NCI-H187 treated with DMSO at 0.1 percent for 48 hours (cell line): ENCODE measurements around the gene LRP3.
"Not testable (repeated sequence)": the region's sequence is repeated elsewhere in the genome, so short reads cannot be mapped to it uniquely, and the experiment has no call there.

Experiments
- DNase-seq: peaks from one replicate; lab custom pipeline; 2025; lab: John Stamatoyannopoulos, UW

LRP3 gene

GRCh38 chr19:33217881-33218280 is 23.8 kb downstream of the LRP3 start:
- DNase-seq: no peak

DNA sequence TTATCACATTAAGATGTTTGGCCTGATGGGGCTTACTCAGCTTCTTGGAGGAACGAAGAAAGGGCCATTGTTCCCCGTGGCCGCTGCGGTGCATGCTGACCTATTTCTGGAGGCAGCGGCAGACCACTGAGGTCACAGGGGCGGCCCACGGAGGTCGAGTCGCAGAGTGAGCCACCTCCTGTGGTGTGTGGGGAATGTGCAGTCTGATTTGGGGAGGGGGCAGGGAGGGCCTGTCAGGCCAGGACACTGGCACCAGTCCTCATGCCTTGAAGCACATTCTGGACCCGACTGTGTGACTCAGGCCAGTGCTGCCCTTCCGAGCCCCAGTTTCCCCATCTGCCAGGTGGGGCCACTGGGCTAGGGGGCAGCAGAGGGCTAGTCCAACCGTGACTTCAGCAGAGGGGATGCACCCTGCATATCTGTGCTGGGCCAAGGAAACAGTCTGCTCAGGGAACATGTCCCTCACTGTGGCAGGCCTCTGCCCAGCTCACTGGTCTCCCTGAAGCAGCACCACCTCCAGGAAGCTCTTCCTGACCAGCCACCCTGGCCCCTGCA is 25.2 kb downstream of the LRP3 start:
- no peak for DNase-seq

DNA sequence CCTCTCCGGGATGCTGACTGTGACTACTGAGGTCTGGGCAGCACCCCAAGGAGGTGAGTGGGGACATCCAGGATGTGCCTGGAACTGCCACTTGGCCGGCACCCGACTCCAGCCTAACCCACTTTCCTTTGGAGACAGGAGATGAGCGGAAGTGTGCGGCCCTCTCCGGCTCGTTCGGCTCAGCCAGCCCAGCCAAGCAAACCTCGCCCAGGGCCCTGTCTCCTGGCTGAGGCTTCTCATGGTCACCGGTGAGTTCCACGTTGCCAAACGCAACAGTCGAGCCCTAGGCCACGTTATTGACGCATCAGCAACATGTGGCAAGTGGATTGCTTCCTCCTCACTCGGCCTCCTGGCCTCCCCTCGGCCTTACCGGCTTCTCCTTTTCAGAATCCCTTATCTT is 26.0 kb downstream of the LRP3 start:
- DNase-seq: no peak

GRCh38 chr19:33220735-33221134 is 26.6 kb downstream of the LRP3 start:
- no peak for DNase-seq

DNA sequence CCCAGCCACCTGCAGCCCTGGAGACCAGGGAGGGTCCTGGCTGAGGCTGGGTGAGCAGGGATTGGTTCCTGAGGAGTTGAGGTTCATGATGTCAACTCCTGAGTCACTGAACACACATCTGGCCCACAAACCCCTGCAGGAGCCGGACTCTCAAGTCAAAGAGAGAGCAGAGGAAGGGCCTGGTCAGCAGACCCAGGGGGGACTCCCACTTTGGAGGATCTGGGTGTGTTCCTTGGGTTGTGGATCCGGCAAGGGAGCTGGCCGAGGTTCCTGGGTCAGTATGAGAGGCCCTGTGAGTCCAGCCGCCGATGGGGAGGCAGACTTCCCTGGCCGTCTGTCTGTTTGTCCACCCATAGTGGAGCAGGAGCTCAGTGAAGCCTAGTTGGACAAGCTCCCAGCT is 27.5 kb downstream of the LRP3 start:
- no peak for DNase-seq

DNA sequence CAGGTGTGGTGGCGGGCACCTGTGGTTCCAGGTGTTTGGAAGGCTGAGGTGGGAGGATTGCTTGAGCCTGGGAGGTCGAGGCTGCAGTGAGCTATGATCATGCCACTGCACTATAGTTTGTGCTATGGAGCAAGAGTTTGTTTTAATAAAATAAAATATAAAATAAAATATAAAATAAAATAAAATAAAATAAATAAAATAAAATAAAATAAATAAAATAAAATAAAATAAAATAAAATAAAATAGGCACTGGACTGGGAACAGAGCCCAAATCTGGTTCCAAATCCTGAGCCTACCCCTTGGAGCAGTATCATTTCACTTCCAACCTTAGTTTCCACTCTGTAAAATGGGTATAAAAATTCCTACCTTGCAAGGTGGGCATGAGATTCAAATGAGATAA is 28.1 kb downstream of the LRP3 start:
- DNase-seq: not testable (repeated sequence)

- DNase-seq: no peak
These were observed 30.7 kb downstream of the LRP3 start for GRCh38 chr19:33224694-33225457.

DNA sequence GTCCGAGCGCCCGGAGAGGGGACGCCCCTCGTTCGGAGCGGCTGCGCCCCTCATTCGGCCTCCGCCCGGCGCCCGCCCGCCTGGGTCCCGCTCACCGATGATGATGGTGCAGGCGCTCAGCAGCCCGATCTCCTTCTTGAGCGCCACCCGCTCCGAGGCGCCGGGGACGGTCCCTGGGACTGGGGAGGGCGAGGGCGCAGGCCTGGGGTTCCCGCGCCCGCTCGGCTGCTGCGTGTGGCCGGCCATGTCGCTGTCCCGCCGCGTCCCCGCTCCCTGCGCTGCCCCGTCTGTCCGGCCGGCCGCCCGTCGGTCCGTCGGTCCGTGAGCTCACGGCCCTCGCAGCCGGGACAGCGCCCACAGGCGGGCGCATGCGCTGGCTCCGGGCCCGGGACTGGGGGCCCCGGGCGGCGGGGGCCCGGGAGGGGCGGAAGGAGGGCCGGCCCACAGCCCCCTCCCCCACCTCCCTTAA is 31.4 kb downstream of the LRP3 start, which contains the start of gene SLC7A10:
SLC7A10 (minus strand) TSS at position 393 of the 469 bp plus-strand sequence; CDS start at position 246, 147 bp downstream.
- DNase-seq: no peak

GRCh38 chr19:33226550-33227241 is 32.6 kb downstream of the LRP3 start:
- no peak for DNase-seq

DNA sequence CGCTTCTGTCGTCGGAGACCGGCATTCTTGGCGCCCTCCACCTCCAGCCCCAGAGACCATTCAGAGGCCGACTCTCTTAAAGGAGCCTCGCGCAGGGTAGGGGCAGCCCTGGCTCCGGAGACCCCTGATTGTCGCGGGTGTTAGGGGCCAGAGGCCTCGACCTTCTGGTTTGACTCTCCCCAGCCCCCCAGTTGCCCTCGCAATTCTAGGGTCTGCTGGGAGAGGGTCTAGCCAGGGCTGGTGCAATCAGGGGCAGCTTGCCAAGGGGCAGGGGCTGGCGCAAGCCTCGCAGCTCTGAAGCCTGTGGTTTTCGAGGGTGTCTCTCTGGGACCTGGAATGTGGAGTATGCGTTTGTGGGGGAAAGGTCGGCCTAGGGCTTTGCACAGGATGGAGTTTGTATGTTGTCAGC is 33.1 kb downstream of the LRP3 start:
- DNase-seq: no peak

DNA sequence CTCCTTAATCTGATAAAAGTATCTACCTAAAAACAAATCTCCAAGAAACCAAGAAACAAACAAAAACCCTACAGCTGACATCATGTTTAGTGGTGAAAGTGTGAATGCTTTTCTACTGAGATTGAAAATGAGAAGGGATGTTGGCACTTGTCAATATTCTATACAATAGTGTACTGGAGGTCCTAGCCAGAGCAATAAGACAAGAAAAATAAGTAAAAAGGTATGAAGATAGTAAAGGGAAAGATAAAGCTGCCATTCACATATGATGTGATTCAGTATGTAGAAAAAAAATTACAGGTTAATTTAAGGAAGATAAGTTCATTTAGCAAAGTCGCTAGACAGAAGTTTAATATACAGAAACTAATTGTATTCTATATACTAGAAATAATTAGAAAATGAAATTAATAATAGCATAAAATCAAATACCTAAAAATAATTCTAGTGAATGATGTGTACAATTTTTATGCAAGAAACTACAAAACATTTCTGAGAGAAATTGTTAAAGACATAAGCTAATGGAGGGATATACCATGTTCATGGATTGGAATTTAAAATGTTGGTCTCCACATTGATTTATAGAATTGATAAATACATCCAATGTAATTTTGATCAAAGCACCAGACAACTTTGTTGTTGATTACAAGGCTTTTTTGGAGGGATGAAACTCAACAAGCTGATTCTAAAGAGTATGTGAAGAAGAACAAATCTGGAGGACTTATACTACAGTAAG is 33.9 kb downstream of the LRP3 start:
- DNase-seq: no peak

DNA sequence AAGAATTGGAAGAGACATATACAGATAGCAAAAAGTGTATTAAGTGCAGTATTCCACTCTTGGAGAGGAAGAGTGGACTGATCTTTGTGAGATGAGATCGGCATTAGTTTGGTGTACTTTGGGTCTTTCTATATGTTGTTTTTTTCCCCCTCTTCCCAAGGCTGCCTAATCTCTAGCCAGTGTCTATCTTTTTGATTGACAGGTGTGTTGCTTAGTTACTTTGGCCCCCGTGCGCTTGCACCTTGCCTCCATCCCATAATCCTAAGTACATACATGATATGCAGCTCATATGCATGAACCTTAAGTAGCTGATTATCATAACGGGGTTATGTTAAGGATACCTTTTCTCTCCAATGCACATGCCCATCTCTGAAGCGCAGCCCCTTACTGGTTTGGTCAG is 35.8 kb downstream of the LRP3 start:
- DNase-seq: no peak

- no peak for DNase-seq
These were observed 37.4 kb downstream of the LRP3 start for GRCh38 chr19:33231511-33231910.

- no peak for DNase-seq
These were observed 38.5 kb downstream of the LRP3 start for GRCh38 chr19:33232656-33233055.

DNA sequence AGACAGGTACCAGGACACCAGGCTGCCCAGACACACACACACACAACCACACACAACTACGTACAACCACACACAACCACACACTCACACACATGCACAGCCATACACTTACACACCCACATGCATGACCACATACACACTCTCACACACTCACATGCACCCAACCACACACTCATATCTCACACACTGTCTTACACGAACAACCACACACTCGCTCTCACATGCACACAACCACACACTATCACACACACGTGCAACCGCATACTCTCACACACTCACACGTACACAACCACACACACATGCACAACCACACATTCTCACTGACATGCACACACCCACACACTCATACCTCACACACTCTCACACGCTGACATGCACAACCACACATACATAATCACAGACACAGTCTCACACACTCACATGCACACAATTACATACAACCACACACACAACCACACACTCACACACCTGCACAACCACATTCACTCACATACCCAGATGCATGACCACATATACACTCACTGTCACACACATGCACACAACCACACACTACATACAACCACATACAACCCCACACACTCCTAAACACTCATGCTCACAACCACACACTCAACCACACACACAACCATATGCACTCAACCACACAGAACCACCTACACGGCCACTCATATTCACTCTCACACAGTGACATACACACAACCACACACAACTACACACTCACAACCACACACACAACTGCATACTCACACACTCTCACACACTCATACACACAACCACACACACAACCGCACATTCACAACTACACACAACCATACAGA is 39.1 kb downstream of the LRP3 start:
- DNase-seq: no peak

DNA sequence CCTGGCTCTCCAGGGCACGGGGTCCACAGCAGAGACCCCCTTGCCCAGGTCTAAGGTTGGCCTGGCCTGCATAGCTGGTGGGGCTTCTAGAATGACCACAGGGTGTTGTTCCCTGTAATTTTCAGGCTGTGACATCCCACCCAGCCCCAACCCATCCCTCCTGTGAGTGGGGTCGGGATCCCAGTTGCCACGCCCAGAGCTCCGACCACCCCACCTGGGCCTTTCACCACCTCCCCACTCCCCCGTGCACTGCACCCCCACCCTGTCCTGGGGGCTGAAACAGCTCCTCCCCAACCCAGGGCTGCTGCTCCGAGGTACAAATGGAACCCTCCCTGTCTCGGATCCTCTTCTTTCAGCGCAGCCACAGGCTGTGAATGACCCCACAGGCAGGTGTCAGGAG is 40.0 kb downstream of the LRP3 start:
- DNase-seq: no peak

GRCh38 chr19:33234736-33235135 is 40.6 kb downstream of the LRP3 start:
- no peak for DNase-seq

DNA sequence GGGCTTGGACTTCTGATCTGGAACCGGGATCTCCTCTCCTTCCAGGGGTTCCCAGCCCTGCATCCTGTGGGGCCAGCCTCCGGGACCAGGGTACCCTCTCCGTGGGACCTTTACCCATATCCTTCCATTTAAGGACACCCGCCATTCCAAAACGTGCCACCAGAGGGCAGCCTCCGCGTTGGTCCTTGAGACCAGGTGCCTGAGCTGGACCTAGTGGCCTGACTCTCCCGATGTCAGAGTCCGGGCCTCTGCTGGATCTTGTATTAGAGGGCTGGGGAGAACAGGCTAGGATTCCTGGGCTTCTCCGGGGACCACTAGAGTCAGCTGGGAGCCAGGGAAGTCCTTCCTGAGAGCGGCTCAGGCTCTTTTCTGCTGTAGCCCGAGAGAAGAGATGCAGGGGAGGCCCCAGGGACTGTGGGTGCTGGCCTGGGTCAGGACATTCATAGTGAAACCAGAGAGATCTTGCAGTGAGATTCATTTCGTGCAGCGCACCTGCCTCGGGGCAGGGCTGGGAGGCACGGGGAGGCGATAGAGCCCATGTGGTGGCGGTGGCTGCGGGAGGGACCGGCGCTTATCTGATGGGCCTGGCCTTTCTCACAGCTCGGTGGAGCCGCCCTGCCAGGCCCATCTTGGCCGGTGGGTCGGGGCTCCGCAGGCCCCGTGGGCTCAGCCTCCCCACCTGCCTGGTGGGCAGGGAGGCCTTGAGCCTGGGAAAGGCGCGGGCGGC is 41.3 kb downstream of the LRP3 start:
- no peak for DNase-seq

DNA sequence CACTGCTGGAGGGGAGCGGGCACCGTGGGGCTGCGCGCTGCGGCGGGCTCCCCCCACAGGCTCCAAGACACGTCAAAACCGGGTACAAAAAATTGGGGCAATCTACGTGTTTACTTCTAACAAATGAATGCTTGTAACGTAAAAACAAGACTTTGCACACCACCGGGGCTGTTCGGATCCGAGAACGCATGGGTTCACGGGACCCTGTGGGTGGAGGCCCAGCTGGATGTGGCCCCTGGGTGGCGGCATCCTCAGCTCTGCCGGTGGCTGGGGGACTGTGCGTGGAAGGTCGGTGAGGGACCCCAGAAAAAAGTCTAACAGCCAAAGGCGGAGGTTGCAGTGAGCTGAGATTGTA is 41.8 kb downstream of the LRP3 start:
- no peak for DNase-seq

DNA sequence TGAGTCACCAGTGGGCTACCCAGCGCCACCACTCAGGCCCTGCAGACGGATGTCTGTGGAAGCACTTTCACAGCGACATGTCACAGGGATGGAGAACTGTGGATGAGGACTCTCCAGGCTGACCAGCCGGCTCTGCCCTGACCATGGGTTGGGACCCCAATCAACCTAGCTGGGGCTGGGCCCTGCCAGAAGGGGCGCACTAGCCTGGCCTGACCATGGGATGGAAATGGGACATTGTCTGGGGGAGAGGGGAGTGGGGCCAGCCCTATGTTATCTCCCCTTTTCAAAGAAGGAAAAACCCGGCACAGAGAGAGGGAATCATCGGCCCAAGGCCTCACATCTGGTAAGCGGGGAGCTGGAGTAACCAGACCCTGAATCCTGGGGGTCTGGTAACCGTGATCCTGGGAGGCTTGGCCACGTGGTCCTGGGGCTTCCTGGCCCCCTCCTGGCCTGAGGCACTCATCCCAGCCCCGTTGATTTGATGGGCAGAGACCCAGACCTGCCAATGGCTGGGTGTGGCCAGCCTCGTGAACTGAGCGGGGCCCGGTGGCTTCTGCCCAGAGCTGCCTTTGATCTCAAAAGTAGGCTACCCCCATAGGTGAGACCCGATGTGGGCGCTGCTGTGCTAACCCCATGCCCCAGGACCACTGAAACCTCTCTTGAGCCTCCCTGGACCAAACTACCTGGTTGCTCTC is 42.7 kb downstream of the LRP3 start:
- DNase-seq: no peak
